Left forelimb (tissue), 1 donor: Measurements from ENCODE around the gene MYO3B.

ENCODE experiments used
- DNase-seq: peaks from one replicate; pipeline ENCODE4 v3.0.0-alpha.2; 2018; ENCODE audit warnings: low spot score

The MYO3B gene

DNA sequence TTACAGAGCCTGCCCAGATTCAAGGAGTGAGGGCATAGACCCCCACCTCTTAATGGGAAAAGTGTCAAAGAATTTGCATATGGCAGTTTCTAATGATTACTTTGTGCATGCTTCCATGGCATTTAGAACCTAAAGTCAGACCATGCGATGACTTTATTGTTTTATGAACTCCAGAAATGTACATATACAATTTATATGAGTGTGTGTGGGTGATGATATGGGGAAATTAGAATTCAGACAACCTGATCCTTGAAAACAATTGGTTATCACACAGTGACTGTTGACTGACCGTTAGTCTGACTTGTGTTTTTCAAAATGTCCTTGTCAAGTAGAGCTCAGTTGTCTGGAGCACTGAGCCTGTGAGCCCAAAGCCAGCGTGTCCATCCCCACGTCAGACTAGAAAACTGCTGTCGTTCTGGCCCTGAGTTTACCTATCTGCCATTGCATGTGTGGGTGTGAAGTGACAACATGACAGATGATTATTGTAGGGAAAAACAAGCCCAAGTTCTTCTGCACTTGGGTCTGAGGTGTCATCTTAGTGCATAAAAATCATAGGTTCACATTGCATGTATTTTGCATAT lies 128.4 kb downstream of the MYO3B start:
- DNase-seq: no peak

DNA sequence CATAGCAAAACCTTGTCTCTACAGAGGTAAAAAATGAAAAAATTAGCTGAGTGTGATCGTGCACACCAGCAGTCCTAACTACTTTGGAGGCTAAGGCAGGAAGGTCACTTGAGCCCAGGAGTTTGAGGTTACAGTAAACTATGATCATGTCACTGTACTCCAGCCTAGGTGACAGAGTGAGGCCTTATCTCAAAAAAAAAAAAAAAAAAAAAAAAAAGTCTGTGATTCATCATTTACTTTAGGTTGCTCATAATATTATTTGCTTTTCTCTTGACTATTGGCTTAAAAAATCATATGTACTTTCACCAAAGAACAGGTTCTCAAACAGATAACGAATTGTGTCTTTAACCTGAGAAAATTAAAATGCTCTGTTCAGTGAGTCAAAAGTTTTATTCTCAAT lies 129.1 kb downstream of the MYO3B start:
- DNase-seq: no peak

DNA sequence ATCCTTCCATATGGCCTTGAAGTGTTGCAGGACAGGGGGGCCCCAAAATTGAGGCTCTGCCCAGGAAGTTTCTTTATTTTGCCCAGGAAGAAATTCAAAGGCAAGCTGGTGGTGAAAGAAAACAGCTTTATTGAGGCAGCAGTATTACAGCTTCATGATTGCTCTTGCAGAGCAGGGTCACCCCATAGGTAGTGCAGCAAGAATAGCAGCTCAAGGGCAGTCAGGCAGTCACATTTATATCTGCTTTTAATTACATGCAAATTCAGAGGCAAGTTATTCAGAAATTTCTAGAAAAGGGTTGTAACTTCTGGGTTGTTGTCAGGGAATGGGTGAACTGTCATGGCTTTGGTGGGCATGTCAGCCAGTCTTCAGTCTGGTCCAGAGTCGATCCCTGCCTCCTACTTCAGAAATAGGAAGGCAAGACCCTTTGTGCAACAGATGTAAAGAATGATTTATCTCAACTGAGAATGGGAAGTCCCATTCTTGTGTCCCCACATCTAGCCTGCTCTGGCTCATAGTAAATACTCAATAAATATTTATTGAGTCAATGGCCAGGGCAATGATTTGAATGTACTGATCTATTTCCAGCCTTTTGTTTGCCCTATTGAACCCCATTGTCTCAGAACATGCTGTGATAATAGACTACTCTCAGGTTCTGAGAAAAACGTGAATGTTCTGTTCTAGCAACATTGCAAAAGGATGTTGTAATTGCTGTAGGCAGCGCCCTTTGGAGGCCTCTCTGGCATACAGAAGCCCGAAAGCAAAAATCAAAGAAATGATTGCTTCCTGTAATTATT lies 129.8 kb downstream of the MYO3B start:
- DNase-seq: no peak

DNA sequence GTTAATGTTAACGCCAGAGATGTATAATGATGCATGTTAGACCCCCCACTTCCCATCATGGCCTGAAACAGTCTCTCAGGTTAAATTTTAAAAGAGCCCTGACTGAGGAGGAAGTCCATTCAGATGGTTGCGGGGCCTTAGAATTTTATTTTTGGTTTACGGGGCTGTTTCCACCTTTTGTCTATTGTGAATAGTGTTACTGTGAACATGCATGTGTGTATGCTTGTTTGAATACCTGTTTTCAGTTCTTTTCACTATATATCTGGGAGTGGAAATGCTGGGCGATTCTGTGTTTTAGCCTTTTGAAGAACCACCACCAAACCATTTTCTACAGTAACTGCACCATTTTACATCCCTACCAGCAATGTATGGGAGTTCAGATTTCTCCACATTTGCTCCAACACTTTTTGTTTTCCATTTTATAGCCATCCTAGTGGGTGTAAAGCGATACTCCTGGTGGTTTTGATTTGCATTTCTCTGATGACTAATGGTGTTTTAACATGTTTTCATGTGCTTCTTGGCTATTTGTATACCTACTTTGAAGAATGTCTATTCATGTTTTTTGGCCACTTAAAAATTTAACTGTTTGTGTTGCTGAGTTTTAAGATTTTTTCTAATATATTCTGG lies 133.0 kb downstream of the MYO3B start:
- DNase-seq: no peak

DNA sequence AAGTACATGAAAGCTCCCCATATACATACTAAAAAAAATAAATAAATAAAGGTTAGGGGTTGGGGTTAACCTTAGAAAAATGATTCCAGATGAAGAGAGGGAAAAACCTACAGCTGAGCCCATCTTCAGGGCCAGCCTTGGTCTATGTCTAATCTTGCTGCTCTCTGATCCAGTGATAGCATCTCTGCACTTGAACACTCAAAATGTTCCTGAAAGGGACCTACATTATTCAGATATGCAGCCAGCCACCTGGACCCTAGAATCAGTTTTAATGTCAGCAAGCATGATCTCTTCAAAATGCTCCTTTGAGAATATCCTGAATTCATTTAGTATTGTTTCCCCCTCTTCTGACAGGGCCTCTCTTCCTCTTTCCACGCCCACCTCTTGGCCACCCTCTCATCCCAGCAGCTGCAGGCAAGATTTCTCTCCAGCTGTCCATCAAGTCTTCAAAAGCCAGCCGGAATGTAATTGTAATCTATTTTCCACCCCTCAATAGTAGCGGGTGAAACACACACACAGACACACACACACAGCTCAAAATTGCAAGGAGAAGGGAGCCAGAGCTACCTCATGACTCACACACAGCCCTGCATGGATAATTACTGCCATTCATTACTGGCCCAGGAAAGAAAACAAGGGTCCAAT lies 135.5 kb downstream of the MYO3B start:
- DNase-seq: no peak

DNA sequence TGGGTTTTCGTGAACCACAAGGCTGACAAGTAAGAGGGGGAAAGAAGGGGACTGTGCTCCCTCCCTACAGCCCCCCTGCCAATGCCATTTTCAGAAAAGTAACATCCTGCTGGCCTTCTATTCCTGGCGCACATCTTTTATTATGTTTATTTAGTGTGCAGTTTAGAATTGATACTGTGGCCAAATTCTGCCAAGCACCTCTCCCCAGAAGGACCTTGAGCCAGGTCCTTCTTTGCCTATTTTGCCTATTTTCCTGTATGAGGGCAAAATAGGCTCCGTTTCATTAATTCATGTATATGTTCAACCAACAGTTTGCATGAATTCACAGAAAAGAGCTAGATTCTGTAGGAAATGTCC lies 136.0 kb downstream of the MYO3B start:
- DNase-seq: no peak

DNA sequence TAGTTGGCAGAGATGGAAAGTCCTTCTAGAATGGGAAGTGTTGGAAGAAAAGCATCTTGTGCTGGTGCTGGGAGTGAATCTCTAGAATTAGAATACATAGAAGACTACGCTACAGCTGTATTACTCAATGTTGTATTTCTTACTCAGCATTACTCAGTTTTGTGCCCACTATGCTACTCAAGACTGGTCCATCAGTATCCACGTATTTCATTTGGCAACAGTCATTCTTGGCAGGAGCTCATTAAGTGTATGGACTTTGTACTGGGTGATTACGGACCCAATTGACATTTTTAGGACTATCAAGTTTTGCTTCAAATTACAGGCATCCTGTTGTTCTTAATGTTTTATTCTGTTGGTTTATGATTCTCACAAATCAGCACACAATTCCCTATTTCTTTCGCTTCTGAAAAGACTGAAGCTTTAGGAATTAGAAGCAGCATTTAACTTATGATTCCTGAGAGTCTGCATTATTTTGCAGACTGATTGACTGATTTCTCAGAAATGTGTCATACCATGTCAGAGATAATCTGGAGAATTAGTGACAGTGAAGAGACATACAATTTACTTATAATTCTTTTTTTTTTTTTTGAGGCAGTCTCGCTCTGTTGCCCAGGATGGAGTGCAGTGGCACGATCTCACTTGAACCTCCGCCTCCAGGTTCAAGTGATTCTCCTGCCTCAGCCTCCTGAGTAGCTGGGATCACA lies 136.9 kb downstream of the MYO3B start:
- no peak for DNase-seq

DNA sequence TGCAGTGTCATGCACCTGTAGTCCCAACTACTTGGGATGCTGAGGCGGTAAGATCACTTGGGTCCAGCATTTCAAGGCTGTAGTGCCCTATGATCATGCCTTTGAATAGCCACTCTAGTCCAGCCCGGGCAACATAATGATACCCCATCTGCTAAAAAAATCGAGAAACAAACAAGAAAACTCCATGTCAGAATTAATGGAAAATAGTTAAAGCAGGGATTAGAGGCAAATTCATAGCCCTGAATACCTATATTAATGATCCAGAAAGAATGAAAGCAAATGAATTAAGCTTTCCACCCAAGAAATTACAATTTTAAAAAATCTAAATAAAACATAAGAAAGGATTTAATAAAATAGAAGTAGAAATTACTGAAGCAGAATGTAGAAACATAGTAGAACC lies 143.0 kb downstream of the MYO3B start:
- DNase-seq: no peak

DNA sequence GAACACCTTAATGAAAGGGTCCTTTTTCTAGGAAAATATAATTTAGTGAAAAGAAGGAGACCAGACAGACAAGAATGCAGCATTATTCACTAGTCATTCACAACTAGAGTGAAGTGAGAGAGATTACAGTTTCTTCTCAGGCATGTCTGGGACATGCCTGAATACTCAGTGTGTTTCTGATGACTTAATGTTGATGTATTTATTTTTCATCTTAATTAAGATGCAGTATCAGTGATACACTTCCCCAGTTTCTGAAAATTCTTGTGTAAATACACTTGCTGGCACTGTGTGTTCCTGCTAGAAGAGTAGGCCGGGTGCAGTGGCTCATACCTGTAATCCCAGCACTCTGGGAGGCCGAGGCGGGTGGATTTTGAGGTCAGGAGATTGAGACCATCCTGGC lies 143.6 kb downstream of the MYO3B start:
- no peak for DNase-seq

DNA sequence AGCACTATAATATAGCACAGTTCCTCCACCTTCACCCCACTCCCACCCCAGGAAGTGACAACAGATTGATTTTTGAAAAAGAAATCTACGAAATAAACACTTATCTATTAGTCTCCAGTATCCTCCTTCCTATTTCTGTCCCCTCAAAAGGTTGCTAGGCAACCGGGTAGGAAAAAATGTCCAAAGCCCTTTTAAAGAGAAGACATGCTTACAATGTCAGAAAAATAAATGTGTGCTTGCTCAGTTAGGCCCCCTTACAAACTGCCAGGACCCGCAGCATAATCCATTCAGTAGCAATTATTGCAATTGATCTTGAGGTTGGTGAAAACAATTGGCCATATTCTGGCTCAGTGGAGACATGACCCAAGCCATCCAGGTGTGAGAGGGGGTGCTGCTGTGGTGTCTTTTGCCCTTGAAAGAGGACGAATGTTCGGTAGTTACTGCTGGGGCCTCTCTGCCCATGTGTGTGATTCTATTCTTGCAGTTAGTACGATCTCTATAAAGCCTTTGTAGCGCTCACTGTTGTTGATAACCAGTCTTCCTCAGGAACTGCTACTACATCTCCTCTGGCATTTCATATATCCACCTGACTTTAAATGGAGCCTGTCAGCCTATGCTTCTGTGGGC lies 144.3 kb downstream of the MYO3B start:
- DNase-seq: no peak

DNA sequence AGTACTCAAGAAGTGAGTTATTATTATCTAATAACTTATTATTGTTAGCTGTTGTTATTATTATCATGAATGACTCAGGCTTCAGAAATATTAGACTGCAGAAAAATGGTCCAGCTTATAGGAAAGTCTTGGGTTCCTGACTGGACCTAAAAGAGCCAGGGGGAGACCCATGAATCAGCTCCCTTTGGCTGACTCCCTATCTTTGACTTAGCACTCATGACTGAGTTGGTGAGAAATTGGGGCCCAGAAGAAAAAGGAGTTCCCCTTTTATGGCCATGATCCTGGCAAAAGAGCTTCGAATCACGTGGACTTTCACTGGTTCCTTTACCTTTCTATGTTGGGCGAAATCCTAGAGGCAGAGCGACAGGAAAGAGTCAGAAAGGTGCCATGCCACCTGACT lies 145.8 kb downstream of the MYO3B start:
- no peak for DNase-seq

DNA sequence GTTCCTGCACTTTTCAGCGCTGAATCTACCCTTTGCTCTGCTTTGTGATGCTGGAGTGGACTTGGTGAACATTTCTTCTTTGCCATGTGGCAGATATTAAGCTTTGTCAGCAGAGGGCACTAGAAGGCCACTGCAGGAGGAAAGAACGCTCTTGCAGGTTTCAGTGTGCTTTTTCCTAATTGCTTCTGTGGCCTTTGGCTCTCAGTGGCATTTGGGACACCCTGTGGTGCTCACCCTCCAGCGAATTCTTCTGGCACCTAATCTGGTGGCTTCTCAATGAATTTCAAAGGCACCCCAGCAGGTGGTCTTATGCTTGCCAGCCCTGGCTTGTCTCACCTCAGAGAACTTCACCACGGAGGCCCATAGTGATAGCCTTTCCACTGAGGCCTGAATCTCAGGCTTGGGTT lies 146.7 kb downstream of the MYO3B start:
- DNase-seq: no peak

DNA sequence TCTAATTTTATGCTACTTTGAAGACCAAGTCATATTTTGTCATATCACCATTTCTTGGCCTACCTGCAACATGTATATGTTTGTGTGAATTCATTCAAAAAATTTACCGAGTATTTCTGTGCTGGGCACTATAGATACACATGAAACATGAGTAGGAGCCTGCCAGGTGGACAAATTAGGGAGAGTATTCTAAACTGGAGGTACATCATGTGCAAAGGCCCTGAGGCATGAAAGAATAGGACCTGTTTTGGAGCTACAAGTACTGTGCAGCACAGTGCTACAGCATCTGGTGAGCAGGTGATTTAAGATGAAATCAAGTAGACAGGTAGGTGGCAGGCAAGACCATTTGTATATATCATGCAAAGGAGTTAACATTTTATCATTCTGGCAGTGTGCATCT lies 152.9 kb downstream of the MYO3B start:
- no peak for DNase-seq

DNA sequence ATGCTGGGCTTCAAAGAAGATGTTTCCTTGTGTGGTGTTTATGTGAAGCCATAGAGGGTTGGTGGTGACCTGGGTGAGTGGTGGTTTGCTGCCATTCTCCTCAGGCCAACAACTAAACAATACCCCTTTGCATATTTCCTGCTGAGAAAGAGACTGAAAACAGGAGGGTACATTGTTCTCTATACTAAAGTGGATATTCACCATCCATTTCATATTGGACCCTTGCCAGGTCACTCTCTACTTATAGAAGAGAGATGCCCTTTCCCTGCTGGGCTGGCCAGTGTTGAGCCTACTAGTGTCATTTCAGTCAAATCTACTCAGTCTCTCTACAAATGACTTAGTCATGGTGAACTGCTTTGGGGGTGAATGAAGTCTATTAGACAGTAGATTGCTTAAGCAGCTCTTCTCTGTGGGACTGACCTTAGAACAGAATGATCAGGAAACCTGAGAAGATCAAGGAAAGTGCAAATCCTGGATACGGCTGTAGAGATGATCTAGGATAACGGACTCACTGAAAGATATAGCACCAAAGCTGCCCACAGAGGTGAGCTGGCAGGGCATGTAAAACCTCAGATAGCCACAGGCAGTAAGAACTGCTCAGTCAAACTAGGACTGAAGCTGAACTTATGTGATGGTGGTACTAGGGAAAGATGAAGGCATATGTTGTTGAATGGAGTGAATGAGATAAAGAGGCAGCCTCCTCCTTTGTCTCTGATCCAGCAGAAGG lies 154.9 kb downstream of the MYO3B start:
- no peak for DNase-seq

DNA sequence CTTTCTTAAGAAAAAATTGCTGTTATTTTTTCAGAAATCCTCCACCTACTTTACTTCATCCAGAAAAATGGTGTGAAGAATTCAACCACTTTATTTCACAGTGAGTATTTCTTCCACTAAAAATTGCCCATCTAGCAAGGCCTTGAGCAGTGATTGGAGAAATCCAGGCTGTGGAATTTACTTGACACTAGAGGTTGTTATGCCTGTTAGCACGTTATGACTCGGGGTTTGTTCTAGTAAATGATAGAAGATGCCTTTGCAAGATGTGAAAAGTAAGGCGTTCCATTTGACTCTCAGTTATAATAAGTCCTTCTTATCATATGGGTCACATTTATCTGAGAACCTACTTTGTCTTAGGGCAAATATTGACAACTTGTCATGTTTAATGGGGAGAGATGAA lies 157.4 kb downstream of the MYO3B start:
- no peak for DNase-seq

DNA sequence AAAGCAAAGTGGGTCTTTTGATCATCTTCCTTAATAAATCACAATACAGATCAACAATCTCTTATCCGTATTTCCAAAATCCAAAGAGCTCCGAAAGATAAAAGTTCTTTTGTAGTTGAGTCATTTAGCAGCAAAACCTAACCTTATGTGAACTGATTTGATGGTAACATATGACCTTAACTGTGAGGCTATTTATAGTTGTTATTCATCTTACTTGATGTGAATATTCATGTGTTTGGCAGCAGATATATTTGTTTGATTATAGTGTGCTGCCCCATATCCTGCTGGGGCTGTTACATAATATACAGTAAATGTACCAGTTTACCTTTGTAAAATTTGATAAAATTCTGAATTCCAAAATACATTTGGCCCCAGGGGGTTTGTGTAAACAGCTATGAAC lies 158.5 kb downstream of the MYO3B start:
- no peak for DNase-seq

DNA sequence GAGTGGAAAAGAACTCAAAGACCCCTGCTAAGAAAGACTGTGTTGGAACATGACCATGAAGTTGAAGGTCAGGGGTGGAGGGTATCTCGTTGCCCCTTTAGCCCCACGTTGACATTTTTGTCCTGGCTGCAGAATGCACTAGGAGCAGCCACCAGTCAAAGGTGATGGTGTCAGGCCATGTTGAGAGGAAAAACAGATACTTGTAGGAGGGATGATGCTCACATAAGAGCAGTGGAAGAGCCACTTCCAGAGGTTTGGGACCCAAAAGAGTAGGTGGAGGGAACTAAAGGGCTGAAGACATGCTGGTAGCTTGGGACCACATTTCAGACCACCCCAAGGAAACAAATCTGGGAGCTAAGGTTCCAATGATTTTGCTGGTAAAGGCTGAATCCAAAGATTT lies 159.0 kb downstream of the MYO3B start:
- DNase-seq: no peak

DNA sequence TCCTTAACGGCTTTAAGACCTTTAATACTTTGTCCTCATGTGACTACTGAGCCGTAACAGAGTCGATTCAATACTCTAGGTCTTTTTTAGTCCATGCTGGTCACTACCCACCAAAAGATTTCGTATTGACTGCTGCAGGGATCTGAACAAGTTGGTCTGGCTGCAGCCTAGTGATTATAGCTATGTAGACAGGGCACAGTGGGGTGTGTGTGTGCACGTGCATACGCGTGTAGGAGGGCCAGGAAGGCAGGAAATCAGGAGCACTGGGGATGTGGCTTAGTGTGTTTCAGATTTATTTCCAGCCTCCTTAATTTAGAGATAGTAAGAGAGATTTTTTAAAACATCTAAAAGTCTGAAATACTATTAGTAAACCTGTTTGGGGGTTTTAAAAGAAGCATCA lies 161.4 kb downstream of the MYO3B start:
- no peak for DNase-seq

DNA sequence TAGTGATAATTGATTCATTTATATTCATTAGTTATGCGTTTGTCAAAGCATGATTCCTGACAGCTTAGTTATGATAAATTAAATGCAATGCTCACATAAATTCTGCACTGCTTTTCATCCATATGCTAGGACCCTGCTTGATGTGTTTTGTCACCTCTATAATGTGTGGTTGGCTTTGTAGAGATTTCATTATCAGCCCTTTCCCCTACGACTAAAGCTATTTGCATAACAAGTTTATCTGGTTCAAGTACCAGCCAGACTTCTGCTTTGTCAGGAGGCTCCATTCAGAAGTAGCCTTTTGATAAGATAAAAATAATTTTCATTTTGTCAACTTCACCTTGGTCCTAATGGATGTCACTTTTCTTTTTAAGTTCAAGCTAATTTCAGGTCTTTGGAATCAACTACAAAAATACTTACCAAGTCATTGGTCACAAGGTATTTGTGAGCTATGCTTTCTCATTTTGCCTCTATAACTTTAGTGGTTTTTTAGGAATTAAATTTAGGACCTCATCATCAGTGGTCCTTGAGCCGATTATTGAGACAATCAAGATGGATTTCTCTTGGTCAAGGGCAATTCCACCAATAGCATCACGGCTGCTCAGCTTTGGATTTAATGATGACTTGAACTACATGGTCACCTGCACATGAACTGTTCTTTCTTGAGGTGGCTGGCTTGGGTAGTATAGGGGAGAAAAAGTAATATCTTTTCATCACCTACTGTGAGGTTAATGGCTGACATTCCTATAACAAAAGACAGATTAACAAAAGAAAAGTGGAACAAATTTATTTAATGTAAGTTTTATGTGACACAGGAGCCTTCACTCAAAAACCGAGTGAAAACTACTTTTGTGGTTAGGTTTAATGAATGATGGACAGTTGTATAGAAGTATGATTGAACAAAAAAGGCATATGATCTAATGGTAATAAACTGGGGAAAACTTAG lies 162.1 kb downstream of the MYO3B start:
- DNase-seq: no peak

DNA sequence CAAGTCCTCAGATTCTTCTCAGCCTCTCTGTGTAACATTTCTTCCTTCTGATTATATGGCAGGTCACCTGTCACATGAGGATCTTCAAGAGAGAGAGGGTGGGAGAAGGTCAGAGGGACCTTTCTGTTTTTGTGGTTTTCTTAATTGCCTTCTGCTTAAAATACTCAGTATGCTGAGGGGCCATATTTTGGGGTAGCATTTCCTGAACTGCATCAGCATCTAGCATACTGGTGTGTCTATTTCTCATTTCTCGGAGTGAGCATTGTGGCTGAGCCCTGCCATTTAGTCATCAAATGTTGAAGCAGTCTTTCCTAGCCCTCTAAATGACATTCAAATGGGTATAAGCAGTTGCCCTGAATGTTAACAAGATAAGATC lies 162.7 kb downstream of the MYO3B start:
- no peak for DNase-seq
